ENCODE results near the gene ZCCHC13.

- no peak for TF ChIP-seq CTCF (IDR thresholded peaks at IDR 0.05)
- TF ChIP-seq EP300 (IDR thresholded peaks at IDR 0.05) = no peak
Measured at GRCh38 chrX:74292808-74293123, 11.2 kb upstream of the ZCCHC13 start.
